Adipose tissue (tissue), 3 donors: Measurements from ENCODE around the gene HMCN2. TPM values are rescaled to one million over a fixed set of nuclear protein-coding genes. Genes with fewer than 3 reads are reported as not detected.
"Not testable (repeated sequence)": the region's sequence is repeated elsewhere in the genome, so short reads cannot be mapped to it uniquely, and the experiment has no call there.

Source experiments
- H3K27ac ChIP-seq: one replicate; pipeline ENCODE4 v1.5.1; 2013; ENCODE audit warnings: low read depth, low read length
- WGBS, 3 donors: extraction: QIAGEN DNeasy Blood & Tissue Kit; methylation state at CpG; one replicate each; pipeline ENCODE4 v1.1.7; 2013; 5-methylcytosine and 5-hydroxymethylcytosine counted together
- polyA plus RNA-seq, 3 donors: library from polyadenylated mRNA; stranded (reverse); fragments of 200-250 nt; gene quantifications; one replicate each; pipeline ENCODE4 v1.2.3, GENCODE V29; 2013
- donor health status: healthy with polysubstance abuse.
- donor health status: Bipolar disorder and iron deficiency.
- donor health status: healthy.

The HMCN2 gene
- polyA plus RNA-seq, 3 donors = 0.98 to 5.2 (median 2.6) TPM

DNA sequence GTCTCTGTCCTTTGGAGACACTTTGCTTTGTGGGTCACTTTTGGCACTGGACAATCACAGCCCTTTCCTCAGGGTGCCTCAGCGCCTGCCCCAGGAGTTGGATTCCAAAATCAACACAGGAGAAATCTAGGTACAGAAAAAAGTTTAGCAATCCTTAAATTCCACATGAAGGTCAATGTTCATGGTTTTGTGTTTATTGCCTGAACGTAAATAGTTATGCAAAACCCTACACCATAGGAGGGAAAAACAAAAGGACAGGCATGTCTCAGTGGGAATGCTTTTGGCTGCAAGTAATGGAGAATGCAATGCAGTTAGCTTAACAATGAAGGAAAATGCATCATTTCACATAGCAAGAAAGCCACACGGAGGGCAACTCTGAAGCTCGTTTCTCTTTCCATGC is 6.5 kb upstream of the HMCN2 start:
- H3K27ac ChIP-seq = no peak overlapping the region
- WGBS, 3 donors = 76 to 86% (median 85%) methylated on average over 4 of the region's 4 CpGs

DNA sequence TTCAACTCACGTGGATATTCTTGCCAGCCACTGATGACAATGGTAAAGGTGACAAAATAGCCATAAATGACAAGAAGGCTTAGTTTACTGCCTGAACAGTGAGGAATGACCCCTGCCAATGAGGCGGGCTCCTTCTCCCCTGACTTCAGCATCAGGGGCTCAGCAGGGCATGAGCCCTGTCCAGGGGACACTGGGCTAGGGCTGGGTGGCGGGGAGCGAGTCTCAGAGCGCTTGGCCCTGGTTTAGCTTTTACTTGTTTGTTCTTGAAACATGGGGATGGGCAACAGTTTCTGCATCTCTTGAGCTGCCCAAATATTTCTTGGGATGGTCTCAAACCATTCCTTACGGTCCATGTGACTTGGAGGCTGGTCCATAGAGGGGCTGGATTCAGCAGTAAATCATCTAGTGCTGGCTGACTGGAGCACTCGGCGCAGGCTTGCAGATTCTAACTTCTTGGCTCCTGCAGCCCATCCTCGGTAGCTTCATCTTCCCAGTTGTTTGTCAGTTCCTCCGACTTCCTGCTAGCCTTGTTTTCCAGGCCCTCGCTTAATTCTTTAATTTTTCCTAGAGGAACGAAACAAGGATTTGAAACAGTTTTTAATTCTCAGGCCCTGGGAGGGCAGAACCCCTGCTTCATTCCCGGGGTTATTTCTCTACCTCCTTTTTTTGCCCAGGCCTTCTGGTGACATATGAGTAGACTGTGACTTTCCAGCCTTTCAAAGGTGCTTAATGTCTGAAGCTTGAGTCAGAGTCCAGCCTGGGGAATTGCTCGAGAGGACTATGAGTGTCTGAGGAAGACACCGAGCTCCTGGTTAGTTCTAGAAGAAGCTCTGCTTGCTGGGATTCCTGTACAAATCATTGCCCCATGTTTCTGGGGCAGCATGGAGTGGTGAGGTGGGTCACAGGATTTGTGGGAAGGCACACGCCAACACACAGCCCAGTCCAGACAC is 4.5 kb upstream of the HMCN2 start:
- H3K27ac ChIP-seq = no peak overlapping the region
- whole genome bisulfite sequencing, 3 donors = 62 to 71% (median 67%) methylated on average over 16 of the region's 16 CpGs

DNA sequence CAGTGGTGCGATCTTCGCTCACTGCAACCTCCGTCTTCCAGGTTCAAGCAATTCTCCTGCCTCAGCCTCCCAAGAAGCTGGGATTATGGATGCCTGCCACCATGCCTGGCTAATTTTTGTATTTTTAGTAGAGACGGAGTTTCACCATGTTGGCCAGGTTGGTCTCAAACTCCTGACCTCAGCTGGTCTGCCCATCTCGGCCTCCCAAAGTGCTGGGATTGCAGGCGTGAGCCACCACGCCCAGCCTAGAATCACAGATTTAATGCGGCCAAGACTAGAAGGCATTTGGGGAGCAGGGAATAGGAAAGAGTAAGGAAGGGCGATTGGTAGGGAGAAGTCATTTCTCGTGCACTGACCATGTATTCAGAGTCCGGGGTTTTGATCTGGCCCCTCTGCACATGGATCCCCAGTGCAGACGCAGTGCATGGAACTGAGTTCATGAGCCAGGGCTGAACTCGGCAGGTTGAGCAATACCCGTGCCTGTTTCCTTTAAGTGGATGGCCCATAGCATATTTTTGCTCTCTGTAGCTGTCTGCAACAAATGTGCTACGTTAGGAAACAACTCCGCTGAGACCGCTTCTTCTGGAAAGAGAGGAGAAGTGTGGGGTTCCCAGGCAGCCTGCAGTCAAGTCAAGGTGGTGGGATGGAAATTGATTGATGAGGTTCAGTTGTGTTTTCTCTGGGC is 3.4 kb upstream of the HMCN2 start:
- no peak overlapping the region for H3K27ac ChIP-seq
- WGBS, 3 donors = 79 to 81% (median 80%) methylated on average over 17 of the region's 17 CpGs

DNA sequence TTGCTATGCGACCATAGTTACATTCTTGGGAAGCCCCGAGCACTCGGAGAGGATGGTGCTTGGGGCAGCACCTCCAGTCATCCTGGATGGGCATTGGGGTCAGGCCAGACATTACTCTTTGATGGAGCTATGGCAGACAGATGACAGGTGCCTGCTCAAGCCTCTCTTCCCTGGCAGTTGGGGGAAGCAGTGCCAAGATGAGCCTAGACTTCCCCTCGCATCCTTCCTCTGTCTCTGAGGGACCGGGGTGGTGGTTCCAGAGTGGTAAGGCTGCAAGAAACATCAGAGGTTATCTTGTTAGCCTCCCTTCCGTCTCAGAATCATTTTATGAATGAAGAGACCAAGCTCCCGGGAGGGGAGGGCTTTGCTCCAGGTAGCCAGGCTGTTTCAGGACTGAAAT is 2.8 kb upstream of the HMCN2 start:
- H3K27ac ChIP-seq = no peak overlapping the region

DNA sequence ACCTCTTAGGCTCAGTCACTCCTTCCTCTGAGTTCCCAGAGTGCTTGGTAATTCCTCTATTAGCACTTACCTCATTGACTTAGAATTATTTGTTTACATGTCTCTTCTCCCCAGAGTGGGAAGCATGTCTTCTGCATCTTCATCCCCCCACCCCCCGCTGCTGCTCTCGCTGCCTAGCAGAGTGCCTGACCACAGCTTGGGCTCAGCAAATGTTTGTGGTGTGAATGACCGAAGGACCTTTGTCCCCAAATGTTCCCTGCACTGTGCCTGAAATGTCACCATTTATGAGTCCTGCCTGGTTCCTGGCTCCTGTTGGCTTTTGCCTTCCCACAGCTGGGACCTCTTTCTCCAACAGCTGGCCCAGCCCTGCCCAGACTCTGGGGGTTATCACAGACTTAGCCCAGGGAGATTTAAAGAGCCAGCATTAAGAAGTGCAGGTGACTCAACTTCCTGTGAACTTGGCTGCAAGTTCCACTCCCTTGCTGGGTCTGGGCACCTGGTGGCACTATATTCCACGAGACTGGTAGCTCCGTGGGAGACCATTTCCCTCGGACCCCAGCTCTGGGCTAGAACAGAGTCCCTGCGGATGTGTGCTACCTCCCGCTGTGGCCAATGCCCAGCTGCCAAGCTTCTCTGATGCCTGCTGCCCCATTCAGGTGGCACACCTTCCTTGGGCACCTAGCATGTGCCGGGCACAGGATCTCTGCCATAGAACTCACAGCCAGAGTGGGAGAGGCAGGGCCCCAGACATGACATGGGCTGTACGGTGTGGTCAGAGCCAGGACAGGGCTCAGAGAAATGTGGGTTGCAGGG is 1.8 kb upstream of the HMCN2 start:
- WGBS, 3 donors = 53 to 62% (median 55%) methylated on average over 10 of the region's 10 CpGs
- H3K27ac ChIP-seq = no peak overlapping the region

More for the DNA sequence above, 2.8 kb upstream of the HMCN2 start:
- WGBS, 3 donors = 76 to 86% (median 85%) methylated on average over 7 of the region's 7 CpGs

DNA sequence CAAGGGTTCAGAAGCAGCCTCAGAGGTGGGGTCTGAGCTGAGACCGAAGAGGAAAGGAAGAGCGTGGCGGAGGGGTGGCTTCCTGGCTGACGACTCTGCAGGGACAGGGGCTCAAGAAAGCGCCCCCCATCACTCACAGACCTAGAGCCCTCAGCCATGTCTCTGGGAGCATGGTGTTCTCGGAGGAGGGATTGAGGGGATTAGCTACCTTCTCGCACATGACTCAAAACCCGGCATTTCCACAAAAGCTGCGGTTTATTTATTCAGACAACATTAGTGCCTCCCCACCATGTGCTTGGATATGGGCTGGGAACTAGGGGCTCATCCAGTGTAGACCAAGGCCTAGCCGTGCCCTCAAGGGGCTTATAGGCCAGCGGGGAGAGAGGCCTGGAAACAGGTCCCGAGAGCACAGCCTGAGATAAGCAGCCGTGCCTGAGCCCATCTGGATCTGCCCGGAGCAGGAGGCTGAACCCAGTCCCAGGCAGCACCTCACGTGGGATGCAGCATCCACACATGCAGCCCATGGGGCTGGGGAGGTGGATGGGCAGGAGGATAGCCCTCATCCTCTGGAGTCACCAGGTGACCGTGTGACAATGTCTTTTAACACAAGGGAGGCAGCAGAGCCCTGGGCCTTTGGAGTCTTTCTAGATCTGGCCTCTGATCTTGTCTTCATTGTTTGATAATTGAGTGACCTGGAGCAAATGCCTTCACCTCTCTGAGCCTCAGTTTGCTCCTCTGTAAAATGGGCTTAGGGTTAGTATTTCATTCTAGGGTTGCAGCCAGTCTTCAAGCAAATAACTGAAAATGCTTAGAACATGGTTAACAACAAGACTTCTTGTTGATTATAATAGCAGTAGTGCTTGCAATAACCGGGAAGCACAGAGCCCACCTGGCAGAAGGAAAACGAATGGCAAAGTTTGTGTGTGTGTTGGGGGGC is 878 bp upstream of the HMCN2 start:
- no peak overlapping the region for H3K27ac ChIP-seq
- 62 to 69% (median 63%) methylated on average over 18 of the region's 18 CpGs for WGBS, 3 donors

DNA sequence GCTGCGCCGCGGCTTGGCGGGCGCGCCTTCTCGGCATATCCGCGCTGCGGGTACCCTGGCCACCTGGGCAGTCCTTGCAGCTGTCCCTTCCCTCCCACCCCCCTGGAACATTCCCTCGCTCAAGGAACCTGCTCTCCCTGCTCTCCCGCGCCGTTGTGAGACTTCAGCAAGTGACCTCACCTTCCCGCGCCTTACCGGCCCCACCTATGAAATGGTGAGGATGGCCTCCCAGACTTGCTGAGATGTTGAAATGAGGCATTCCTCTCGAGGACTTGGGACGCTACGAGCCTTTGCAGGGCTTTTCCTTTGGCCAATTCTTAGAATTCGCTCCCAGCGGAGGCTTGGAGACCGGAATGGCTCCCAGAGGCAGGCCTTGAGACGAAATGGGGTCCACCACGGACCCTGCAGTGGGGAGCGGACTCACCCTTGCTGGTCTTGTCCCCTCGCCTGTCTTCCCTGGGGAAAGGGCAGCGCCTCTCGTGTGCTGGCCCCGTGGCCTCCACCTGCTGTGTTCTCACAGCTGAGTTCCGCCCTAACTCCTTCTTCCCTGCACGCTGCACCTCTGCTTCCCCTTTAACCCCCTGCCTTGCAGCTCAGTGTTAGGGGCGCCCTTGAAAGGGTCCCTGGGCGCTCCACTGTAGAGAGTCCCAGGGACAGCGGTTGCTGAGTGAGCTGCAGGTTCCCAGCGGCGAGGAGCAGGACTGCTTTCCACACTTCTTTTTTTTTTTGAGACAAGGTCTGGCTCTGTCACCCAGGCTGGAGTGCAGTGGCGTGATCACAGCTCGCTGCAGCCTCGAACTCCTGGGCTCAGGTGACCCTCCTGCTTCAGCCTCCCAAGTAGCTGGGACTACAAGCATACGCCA is 907 bp downstream of the HMCN2 start:
- H3K27ac ChIP-seq = no peak overlapping the region
- 29 to 38% (median 37%) methylated on average over 34 to 41 of the region's 41 CpGs for WGBS, 3 donors

DNA sequence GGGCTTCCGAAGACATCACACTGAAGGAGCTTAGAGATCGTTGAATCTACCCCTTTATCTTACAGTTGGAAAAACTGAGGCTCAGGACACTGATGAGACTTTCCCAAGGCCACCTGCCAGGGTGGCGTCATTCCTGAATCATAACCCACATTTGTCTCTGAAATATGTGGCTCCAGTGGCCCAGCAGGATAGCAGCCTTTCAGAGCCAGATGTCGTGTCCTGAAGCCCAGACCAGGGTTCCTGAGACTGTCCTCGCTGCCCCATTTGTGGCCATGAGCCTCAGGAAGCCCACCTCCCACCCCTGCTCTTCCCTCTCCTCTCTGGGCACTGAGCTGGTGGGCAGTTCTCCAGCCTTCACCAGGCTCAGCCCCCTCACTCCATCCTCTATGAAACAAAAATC is 2.4 kb downstream of the HMCN2 start:
- H3K27ac ChIP-seq = no peak overlapping the region
- WGBS, 3 donors = 88 to 92% (median 88%) methylated on average over 5 of the region's 5 CpGs

DNA sequence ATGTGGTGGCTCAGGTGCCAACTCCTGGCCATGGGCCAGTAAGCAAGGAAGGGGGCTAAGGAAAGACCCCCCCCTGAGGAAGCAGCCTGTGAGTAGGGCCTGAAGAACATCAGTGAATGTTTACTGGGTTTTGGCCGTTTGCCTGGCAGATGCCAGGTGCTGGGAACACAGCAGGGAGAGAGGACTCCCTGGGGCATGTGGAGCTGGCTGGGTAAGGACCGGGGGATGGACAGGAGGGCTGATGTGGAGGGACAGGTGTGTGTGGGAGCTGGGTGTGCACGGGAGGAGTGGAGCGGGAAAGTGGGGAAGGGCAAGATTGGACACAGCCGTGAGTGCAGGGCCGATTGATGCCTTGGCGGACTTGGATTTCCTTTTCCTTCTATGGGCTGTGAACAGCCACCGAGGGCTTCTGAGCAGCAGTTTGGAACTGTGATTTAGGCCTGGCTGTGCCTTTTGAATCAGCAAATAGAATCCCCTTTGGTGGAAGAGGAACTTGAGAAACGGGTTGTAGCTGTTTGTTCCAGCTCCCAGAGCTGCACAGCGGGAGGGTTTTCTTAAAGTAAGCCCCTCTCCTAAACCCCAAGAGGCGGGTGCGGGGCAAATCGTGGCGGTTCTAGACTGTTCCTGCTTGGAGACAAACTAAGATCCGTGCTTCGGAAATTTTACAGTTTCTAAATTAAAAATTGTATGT is 3.1 kb downstream of the HMCN2 start:
- no peak overlapping the region for H3K27ac ChIP-seq
- 39 to 52% (median 39%) methylated on average over 16 of the region's 16 CpGs for WGBS, 3 donors

DNA sequence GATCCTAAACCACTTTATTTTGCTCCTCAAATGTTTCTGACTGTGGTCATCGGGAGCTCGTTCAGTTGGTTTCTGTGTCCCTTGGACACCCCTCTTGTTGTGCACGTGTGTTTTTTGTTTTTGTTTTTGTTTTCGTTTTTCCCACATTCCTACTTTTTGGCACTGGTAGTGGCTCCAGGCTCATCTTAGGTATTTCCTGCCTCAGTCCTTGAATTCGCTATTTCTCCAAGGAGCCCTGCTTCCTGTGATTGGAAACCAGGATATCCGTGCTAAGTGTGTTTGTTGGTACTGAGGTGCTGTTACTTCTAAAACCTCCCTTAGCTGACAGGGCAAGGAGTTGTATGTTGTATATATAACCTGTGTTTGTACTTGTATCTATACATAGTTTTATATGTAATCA is 5.9 kb downstream of the HMCN2 start:
- WGBS, 3 donors = 62 to 77% (median 75%) methylated on average over 6 of the region's 6 CpGs
- H3K27ac ChIP-seq = no peak overlapping the region

DNA sequence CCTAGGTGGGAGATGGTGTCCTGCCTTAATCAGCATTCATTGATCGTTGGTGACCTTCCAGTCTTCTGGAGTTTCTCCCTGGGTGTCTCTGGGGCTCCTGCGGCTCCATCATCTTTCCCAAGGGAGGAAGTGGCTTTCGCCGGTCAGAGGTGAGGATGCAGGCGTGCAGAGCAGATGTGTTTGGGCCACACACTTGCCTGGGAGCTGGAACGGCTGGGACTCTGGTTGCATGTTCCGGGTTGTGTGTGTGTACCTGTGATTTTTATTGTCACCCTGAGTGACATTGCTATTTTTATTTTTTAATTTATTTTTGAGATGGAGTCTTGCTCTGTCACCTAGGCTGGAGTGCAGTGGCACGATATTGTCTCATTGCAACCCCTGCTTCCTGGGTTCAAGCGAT is 9.6 kb downstream of the HMCN2 start:
- H3K27ac ChIP-seq = no peak overlapping the region
- 73 to 82% (median 75%) methylated on average over 9 of the region's 9 CpGs for WGBS, 3 donors

DNA sequence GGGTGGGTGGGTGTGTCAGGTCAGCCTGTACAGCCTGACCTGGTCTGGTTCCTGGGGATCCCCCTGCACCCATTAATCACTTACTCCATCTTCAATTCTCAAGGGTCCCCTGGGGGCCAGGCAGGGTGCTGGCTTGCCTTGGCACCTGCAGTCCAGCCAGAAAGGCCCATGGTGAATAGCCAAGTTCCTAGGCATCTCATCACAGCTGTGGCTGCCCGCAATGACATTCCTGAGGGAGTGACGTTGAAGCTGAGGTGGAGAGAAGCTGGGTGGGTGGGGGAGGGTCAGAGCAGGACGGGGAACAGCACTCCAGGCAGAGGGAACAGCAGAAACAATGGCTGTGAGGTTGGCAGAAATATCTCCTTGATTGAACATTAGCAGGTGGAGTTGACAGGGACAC is 10.6 kb downstream of the HMCN2 start:
- no peak overlapping the region for H3K27ac ChIP-seq

DNA sequence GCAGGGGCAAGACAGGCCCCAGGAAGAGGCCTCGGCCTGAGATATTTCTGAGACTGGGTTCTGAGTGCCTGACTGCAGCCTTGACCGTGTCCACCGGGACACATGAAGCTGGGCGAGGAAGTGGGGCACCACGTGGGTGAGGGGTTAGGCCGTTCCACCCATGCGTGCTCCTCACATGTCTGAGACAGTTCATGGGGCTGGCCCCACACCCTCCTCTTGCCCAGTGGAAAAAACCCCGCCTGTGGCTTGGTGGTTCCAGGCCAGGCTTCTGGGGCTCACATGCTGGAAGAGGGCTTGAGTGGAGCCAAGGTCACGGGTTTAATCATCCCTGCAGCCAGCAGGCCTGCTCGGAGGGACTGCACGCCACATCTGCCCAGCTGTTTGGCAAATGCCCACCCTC is 11.4 kb downstream of the HMCN2 start:
- H3K27ac ChIP-seq = no peak overlapping the region
- WGBS, 3 donors = 68 to 91% (median 87%) methylated on average over 11 of the region's 11 CpGs

More for the DNA sequence above, 10.6 kb downstream of the HMCN2 start:
- 51 to 98% (median 84%) methylated on average over 3 of the region's 3 CpGs for WGBS, 3 donors

DNA sequence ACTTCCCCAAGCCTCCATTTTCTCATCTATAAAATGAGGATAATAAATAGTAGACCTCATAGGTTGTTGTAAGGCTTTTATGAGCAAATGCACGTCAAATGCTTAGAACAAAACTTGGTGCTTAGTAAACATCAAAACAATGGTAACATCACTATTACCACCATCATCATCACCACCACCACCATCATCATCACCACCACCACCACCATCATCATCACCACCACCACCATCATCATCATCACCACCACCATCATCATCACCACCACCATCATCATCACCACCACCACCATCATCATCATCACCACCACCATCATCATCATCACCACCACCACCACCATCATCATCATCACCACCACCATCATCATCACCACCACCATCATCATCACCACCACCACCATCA is 12.0 kb downstream of the HMCN2 start:
- WGBS, 3 donors = 94 to 100% (median 96%) methylated on average over 1 of the region's 1 CpG
- not testable (repeated sequence) for H3K27ac ChIP-seq

DNA sequence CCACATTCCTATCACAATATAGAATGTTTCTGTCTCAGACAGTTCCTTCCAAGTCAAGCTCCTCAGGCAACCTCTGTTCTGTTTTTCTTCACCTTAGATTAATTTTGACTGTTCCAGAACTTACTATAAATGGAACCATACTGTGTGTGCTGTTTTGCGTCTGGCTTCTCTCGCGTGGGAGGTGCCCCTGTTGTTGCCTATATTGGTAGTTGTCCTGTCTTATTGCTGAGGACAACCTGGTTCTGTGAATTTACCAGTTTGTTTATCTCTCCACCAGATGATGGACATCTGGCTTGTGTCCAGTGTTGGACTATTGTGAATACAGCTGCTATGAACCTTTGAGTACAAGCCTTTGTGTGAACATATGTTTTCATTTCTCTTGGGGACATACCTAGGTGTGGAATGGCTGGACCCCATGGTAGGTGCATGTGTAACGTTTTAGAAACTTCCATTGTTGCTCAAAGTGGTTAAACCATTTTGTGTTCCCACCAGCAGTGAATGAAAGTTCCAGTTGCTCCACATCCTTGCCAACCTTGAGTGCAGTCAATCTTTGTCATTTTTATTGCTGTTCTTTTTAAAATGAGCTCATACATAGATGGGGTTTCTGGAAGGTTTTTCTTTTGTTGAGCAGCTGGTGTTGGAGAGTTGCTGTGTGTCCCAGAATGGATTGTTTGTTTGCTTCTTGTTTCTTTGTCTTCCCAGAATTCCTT is 18.1 kb downstream of the HMCN2 start:
- H3K27ac ChIP-seq = no peak overlapping the region

DNA sequence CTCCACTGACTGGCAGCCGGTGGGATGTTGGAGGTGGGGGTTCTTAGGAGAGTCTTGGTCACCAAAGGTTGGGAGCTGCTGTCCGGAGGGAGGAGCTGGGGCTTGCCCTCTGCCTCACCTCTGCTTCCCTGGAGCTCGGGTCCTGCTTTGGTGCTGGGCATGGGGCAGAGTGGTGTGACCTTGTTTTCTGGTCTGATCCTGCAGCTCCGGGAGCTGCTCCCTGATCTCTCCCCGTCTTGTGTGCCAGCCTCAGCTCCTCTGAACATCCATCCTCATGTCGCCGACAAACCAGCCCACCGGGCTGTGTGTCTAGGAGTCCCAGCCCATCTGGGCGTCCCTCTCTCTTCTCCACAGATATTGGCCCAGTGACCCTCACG is 18.7 kb downstream of the HMCN2 start:
- 66 to 81% (median 80%) methylated on average over 10 of the region's 10 CpGs for WGBS, 3 donors
- no peak overlapping the region for H3K27ac ChIP-seq

More for the DNA sequence above, 18.1 kb downstream of the HMCN2 start:
- WGBS, 3 donors = 56 to 68% (median 65%) methylated on average over 4 of the region's 4 CpGs
